Right atrium auricular region (tissue), 2 donors: ENCODE data around the gene WWOX. TPM values are rescaled to one million over a fixed set of nuclear protein-coding genes. Genes with fewer than 3 reads are reported as not detected.

Source experiments
- DNase-seq: peaks from one replicate; pipeline ENCODE4 v3.0.0-alpha.2; 2019; ENCODE audit warnings: low spot score
- H3K27ac ChIP-seq, 2 donors: fragments of 200-600 bp; sonication (generic); 1 replicate in 1 of 2; 2 replicates in 1 of 2; pipeline ENCODE4 v1.5.1; 2016 to 2019
- H3K27me3 ChIP-seq, 2 donors: fragments of 200-600 bp; sonication (generic); one replicate each; pipeline versions ENCODE4 v1.5.1 to v1.6.0; 2017 to 2019
- H3K36me3 ChIP-seq: fragments of 200-600 bp; sonication (generic); one replicate; pipeline ENCODE4 v1.5.1; 2016
- H3K4me1 ChIP-seq, 2 donors: fragments of 200-600 bp; sonication (generic); one replicate each; pipeline versions ENCODE4 v1.5.1 to v1.6.0; 2017 to 2019
- H3K4me3 ChIP-seq, 2 donors: fragments of 200-600 bp; sonication (generic); 1 replicate in 1 of 2; 2 replicates in 1 of 2; pipeline ENCODE4 v1.5.1; 2017 to 2019; ENCODE audit warnings: mild to moderate bottlenecking in 1 of 2, moderate library complexity in 1 of 2
- H3K9me3 ChIP-seq, 2 donors: fragments of 200-600 bp; sonication (generic); one replicate each; pipeline ENCODE4 v1.5.1; 2019
- CTCF ChIP-seq, 2 donors: fragments of 200-600 bp; sonication (generic); IDR thresholded peaks; one replicate each; pipeline ENCODE4 v1.5.1; 2019; ENCODE audit warnings: antibody characterized with exemption in 2 of 2
- total RNA-seq, 2 donors: library from RNA; depleted of rRNA; stranded (reverse); fragments of >200 nt; gene quantifications; one replicate each; pipeline ENCODE4 v1.1.0, GENCODE V29; 2016

Gene WWOX
- total RNA-seq, 2 donors from 2014 or later = 14.8 to 20.8 TPM

GRCh38 chr16:78672779-78673556, 573.5 kb downstream of the WWOX start:
- no peaks in the 10 kb centered on the region for H3K27me3 ChIP-seq
- no peaks in the 10 kb centered on the region for H3K9me3 ChIP-seq
- DNase-seq = no peak
- H3K4me3 ChIP-seq = no peak overlapping the region
- H3K36me3 ChIP-seq = no peaks in the 10 kb centered on the region
- no peak overlapping the region for H3K27ac ChIP-seq
- no peak for TF ChIP-seq CTCF (IDR thresholded peaks at IDR 0.05)
- peaks cover 0 to 9% of the 10 kb centered on the region in 2 donors for H3K4me1 ChIP-seq

GRCh38 chr16:78673884-78674283, 574.4 kb downstream of the WWOX start:
- H3K4me1 ChIP-seq = peaks cover 0 to 9% of the 10 kb centered on the region in 2 donors
- DNase-seq = no peak
- no peak overlapping the region for H3K27ac ChIP-seq
- H3K9me3 ChIP-seq = no peaks in the 10 kb centered on the region
- TF ChIP-seq CTCF (IDR thresholded peaks at IDR 0.05) = no peak
- H3K36me3 ChIP-seq = no peaks in the 10 kb centered on the region
- no peaks in the 10 kb centered on the region for H3K27me3 ChIP-seq
- no peak overlapping the region for H3K4me3 ChIP-seq

- Histone ChIP-seq H3K27ac (no peak overlapping the region), H3K27me3 (no peaks in the 10 kb centered on the region), H3K9me3 (no peaks in the 10 kb centered on the region), H3K4me3 (no peak overlapping the region), H3K36me3 (no peaks in the 10 kb centered on the region), H3K4me1 (peaks cover 0 to under 1% of the 10 kb centered on the region in 2 donors)
- DNase-seq = no peak
- no peak for TF ChIP-seq CTCF (IDR thresholded peaks at IDR 0.05)
These were observed 575.9 kb downstream of the WWOX start for GRCh38 chr16:78675312-78675711.

GRCh38 chr16:78675951-78676792, 576.7 kb downstream of the WWOX start:
- no peak for DNase-seq
- no peaks in the 10 kb centered on the region for H3K9me3 ChIP-seq
- H3K4me1 ChIP-seq = no peaks in the 10 kb centered on the region
- no peak for TF ChIP-seq CTCF (IDR thresholded peaks at IDR 0.05)
- H3K27ac ChIP-seq = no peak overlapping the region
- no peaks in the 10 kb centered on the region for H3K27me3 ChIP-seq
- no peaks in the 10 kb centered on the region for H3K36me3 ChIP-seq
- H3K4me3 ChIP-seq = no peak overlapping the region

GRCh38 chr16:78677181-78677731, 577.8 kb downstream of the WWOX start:
- no peaks in the 10 kb centered on the region for H3K4me1 ChIP-seq
- TF ChIP-seq CTCF (IDR thresholded peaks at IDR 0.05) = no peak
- H3K36me3 ChIP-seq = no peaks in the 10 kb centered on the region
- no peak overlapping the region for H3K27ac ChIP-seq
- H3K27me3 ChIP-seq = no peaks in the 10 kb centered on the region
- H3K9me3 ChIP-seq = no peaks in the 10 kb centered on the region
- no peak for DNase-seq
- H3K4me3 ChIP-seq = no peak overlapping the region
